NCI-H2029 treated with DMSO at 0.1 percent for 48 hours (cell line): ENCODE measurements around the gene PTTG1IP.

Source experiments
- DNase-seq: peaks from one replicate; lab custom pipeline; 2025; lab: John Stamatoyannopoulos, UW

PTTG1IP gene

DNA sequence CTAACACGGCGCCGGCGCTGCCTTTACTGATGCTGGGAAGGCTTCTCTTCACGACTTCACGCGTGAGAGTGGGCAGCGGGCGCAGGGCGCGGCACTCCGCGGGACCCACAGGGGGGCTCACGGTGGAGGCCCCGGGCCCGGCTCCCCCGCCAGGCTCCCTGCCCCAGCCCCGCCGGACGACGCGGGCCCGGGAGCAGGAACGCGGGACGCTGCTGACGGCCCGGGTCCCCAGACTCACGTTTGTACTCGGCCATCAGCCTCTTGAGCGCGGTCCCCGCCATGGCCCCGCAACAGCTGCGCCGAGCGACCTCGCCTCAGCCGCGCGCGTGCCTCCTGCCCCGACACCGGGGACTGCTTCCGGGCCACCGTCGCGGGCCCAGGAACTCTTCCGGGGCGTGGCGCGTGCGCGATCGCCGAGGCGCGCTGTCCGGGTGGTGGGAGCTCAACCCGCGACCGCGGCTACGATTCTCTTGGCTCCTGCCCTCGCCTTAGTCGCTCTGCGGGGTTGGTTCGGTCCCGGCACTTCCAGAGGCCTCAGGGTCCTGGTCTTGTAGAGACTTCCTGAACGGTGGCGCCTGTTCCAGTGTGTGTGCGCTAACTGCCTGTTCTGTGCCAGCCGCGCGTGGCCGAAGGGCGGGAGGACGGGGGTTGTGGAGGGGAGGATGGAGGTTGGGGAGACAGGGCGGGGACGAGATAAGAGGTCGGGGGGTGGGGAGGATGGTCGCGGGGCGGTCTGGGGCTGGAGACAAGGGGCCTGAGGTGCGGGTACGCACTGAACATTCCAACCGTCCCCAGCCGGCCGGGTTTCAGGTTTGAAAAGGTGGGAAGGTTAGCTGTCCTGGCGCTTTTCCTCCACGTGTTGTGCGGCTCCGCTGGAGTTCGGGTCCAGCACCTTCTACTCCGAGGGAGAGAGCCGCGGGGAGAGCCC is 71.8 kb downstream of the PTTG1IP start, which contains the start of gene UBE2G2:
UBE2G2 (minus strand) TSS at position 353 of the 928 bp plus-strand sequence; CDS start at position 281, 72 bp downstream.
- peak; percentile 7 for DNase-seq

DNA sequence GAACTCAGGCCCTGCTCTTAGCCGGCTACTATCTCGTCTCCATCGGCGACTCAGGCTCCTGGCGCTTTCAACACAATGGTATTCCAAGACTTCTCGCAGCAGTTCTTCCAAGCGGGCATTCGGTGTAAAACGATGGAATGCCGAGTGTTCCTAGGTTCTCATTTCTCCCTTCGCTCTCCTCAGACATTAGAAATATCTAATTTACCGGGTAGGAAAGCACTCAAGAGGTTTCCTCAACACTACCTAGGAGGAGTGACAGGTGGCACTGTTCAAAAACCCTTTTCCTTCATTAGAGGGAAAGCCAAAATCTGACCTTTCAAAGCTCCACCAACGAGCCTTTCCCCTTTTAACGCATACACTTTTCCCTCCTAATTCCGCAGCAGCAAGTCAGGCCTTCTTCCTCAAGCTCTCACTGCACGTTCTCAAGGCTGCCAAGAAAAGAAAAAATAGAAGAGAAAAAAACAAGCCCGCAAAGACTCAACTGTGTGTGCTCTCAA is 72.5 kb downstream of the PTTG1IP start:
- DNase-seq = no peak

DNA sequence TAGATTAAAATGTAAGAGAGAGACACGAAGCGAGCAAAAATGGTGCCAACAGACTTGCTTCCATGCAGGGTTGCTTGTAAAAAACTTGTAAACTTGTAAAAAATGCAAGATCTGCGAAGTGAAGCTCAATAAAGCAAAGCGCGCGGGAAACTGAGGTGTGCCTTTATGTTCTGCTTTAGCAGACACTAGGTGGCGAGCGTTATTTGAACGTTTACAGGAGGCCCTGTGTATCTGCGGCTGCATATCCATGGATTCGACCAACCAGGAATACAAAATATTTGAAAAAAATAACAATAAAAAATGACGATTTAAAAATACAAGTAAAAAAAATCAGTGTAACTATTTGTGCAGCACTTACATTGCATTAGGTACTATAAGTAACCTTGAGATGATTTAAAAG is 73.4 kb downstream of the PTTG1IP start:
- no peak for DNase-seq

DNA sequence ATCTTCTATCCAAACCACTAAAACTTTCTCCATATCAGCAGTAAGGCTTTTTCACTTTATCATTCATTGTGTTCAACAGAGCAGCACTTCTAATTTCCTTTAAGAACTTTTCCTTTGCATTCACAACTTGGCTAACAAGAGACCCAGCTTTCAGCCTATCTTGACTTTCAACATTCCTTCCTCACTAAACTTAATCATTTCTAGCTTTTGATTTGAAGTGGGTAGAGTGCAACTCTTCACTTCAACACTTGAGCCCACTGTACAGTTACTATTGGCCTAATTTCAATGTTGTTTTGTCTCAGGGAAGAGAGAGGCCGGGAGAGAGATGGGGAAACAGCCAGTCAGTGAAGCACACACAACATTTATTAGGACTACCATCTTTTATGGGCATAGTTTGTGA is 73.8 kb downstream of the PTTG1IP start:
- DNase-seq = no peak
